Fibroblast of gingiva (primary cell): ENCODE data around the gene RBFA.
"Not testable (repeated sequence)": the region's sequence is repeated elsewhere in the genome, so short reads cannot be mapped to it uniquely, and the experiment has no call there.

Experiments
- DNase-seq: peaks from one replicate; pipeline ENCODE4 v3.0.0-alpha.2; 2011; ENCODE audit warnings: low read depth

Gene RBFA, protein sequence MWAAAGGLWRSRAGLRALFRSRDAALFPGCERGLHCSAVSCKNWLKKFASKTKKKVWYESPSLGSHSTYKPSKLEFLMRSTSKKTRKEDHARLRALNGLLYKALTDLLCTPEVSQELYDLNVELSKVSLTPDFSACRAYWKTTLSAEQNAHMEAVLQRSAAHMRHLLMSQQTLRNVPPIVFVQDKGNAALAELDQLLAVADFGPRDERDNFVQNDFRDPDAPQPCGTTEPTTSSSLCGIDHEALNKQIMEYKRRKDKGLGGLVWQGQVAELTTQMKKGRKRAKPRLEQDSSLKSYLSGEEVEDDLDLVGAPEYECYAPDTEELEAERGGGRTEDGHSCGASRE

DNA sequence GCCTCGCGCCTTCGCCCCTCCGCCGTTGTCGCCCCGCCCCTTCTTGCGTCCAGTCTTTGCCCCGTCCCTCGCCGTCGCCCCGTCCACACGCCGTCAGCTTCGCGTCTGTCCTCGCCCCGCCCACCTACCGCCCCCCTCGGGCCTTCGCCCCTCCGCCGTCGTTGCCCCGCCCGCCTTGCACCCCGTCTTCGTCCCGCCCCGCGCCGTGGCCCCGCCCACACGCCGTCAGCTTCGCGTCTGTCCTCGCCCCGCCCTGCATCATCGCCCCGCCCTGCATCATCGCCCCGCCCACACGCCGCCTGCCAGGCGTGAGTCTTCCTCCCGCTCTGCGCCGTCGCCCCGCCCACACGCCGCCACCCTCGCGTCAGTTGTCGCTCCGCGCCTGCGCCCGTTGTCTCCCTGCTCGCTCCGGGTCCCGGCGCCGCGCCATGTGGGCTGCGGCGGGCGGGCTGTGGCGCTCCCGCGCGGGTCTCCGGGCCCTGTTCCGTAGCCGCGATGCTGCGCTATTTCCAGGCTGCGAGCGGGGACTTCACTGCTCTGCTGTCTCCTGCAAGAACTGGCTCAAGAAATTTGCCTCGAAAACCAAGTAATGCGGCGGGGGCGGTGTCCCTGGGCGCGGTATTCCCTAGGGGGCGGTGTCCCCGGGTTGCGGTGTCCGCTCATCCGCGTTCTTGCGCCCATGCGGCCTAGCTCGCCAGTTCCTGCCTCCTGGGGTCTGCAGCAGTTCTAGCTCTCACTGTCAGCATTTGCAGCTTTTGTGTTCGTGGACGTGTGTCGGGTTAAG lies at the start of gene RBFA:
Gene RBFA, plus strand, starts transcription at position 367 of the 784 bp plus-strand sequence. Its CDS starts 62 bp downstream, at position 429.
- DNase-seq = peak; percentile 99

DNA sequence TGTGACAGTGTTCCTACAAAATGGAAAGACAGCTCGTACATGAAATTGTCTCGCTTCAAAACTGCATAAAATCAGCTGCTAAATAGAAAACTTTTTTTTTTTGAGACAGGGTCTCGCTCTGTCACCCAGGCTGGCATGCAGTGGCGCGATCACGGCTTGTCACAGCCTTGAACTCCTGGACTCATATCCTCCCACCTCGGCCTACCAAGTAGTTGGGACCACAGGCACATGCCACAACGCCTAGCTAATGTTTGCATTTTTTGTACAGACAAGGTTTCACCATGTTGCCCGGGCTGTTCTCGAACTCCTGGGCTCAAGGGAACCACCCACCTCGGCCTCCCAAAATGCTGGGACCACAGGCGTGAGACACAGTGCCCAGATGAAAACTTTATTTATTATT lies 49.1 kb upstream of the RBFA start:
- DNase-seq = no peak

DNA sequence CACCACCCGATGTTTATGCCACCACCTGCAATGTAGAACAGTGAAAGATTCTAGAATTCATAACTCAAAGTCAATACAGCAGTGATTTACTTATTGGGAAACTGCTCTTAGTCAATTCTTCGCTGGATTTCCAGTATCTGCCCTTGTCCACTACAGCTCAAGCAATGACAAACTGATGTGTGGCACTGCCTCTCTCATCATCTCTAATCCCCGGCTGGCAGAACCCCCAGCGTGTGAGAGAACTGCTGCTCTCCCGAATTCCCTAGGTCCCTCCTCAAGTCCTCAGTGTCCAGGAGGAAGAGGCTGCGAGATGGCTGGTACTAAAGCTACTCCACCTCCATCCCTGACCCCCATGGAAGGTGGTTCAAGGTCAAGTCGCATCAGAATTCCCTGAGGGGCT lies 47.5 kb upstream of the RBFA start:
- no peak for DNase-seq

DNA sequence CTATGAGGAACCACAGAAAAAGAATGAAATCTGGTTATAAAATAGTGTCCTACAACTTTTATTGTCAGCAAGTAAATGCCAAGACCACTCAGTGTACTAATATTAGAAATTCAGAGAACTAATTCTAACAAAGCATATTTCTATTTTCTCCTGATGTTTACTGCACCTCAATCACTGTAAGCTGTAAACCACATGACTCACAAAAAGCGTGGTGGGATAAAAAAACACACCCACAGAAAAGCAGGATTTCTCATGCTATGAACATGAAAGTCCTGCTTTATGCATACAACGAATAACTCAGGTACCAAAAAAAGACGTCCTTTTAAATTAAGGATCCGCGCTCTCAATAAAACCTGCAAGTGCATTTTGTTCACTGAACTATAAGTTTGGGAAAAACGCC lies 46.7 kb upstream of the RBFA start:
- DNase-seq = no peak

DNA sequence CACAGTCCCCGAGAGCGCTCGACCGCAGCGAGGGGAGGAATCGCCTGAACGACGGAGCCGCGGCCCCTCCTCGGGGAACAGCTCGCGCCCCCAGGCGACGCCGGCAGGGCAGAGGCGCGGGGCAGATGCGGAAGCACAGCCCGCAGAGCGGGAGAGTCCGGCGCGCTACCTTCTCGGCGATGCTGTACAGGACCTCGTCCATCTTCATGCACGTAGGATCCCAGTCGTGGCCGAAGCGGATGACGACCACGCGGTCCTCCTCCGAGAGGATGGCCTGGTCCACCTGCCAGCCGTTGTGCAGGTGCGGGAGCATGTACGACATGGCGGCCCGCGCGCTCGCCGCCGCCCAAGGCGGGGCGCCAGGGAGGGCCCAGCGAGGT lies 46.2 kb upstream of the RBFA start:
- DNase-seq = peak; percentile 22

DNA sequence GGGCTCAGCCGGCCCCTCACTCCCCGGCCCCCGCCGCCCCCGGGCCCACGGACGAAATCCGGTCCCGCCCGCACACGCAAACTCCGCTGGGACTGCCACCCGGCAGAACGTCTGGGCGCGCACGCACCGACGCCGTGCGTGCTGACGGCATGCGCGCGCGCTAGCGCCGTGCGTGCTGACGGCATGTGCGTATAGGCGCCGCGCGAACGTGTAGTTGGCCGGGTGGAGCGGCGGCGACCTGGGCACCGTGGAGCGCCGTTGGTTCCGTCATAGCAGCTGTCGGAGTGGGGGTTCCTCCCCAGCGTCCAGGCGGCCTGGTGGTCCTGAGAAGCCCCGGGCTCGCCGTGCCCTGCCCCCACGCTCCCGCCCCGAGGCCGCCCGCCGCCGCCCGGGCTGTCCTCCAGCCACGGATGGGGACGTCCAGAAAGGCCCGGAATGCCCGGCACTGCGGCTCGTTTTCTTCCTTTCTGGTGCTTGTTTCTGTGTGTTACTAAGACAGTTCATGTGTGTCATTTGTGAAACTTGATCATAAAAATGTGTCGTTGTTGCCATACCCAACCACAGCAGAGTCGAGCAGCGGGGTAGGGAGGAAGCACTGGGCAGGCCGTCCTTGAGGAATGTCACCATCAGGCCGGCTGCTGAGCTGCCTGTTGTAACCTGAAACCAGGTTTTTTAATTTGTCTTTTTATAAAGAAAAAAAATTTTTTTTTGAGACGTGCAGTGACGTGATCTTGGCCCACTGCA lies 45.6 kb upstream of the RBFA start, which contains the start of gene TXNL4A:
Gene TXNL4A, minus strand, starts transcription at position 113 of the 744 bp plus-strand sequence. CDS start 171 bp downstream, outside the sequence.
- DNase-seq = peak; percentile 88

DNA sequence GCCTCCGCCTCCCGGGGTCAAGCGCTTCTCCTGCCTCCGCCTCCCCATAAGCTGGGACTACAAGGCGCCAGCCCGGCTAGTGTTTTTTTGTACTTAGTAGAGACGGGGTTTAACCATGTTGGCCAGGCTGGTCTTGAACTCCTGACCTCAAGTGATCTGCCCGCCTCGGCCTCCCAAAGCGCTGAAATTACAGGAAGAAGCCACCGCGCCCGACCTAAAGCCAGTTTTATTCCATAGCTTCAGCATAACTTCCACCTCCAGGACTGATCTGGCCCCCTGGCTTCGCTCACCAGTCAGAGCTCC lies 45.1 kb upstream of the RBFA start:
- DNase-seq = no peak

DNA sequence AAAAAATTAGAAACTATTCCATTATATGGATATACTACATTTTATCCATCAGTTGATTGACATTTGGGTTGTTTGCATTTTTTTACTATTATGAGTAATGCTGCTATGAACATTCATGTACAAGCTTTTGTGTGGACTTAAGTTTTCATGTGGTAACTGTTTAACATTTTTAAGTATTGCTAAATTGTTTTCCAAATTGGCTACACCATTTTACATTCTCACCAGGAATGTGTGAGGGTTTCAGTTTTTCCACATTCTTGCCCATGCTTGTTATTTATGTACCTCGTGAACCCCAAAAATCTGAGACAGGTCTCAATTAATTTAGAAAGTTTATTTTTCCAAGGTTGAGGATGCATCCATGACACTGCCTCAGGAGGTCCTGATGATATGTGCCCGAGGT lies 42.7 kb upstream of the RBFA start:
- no peak for DNase-seq

DNA sequence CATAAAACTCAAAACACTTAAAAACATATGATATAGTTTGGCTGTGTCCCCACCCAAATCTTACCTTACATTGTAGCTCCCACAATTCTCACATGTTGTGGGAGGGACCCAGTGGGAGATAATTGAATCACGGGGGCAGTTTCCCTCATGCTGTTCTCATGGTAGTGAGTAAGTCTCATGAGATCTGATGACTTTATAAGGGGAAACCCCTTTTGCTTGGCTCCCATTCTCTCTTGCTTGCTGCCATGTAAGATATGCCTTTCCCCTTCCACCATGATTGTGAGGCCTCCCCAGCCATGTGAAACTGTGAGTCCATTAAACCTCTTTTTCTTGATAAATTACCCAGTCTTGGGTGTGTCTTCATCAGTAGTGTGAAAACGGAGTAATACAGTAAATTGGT lies 34.5 kb upstream of the RBFA start:
- not testable (repeated sequence) for DNase-seq

DNA sequence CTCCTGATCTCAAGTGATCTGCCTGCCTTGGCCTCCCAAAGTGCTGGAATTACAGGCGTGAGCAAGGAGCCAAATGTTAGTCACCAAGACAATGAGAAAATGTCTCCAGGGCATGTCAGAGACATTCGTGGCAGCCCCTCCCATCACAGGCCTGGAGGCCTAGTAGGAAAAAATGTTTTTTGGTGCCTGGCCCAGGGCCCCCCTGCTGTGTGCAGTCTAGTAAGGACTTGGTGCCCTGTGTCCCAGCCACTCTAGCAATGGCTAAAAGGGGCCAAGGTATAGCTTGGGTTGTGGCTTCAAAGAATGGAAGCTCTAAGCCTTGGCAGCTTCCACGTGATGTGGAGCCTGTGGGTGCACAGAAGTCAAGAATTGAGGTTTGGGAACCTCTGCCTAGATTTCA lies 33.4 kb upstream of the RBFA start:
- DNase-seq = no peak

DNA sequence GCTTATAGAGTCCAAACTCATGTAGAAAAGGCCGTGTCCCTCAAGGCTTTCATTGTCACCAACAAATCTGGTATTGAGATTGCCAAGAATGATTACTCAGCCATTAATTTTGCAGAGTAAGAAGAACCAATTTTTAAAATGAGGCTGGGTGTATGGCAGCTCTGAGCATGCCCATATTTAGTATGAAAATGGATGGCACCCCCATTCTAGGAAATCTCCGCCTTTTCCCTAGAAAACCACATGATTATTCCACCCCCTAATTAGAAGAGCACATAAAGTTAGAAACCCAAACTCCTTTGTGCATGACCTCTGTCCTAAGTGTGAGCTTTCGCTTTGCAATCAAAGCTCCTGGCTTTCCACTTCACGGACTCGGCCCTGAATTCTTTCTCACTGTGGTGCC lies 31.8 kb upstream of the RBFA start:
- DNase-seq = no peak

DNA sequence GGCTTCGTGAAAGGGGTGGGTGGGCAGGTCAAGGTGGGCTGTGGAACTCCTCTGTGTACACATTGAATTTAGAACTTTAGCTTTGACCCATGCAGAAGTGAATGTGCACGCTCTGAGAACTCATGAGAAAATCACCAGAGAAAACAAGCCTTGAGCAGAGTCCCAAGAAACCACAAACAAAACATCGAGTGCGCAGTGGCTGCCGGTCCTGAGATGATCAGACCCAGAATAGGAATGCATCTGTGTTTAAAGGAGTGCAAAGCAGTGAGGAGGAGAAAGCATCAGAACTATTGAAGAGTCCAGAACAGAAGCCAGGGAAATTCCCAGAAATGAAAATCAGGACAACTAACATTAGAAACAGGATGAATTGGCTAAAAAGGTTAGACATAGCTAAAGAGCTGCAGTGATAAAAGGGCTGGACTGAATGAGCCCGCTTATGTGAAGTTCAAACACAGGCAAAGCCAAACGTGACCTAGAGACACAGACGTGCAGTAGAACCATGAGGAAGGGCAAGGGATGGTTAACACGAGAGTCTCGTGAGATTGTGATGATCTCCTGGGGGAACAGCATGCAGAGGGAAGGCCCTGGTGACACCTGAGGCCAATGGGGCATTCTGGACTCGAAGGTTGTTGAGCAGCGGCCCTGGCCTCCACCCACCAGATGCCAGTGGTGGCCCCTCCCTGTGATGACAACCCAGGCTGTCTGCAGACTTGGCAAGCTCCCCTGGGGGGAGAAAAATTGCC lies 29.5 kb upstream of the RBFA start:
- DNase-seq = no peak

DNA sequence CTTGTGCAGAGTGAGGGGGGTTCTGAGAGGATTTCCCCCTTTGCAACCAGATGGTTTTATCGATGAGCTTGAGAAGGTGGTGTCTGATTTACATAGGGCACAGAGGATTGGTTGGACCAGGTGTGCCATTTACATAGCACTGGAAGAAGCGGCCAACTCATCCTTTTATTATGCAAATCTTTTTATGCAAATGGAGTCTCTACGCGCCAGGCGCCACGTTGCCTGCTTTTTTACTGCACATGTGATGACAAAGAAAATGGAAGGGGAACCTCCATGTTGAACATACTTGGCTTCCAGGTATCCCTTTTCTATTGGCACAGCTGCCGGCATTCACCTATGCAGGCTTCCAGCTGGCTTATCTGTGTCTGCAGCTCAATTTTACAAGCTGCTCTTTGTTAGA lies 27.5 kb upstream of the RBFA start:
- no peak for DNase-seq

DNA sequence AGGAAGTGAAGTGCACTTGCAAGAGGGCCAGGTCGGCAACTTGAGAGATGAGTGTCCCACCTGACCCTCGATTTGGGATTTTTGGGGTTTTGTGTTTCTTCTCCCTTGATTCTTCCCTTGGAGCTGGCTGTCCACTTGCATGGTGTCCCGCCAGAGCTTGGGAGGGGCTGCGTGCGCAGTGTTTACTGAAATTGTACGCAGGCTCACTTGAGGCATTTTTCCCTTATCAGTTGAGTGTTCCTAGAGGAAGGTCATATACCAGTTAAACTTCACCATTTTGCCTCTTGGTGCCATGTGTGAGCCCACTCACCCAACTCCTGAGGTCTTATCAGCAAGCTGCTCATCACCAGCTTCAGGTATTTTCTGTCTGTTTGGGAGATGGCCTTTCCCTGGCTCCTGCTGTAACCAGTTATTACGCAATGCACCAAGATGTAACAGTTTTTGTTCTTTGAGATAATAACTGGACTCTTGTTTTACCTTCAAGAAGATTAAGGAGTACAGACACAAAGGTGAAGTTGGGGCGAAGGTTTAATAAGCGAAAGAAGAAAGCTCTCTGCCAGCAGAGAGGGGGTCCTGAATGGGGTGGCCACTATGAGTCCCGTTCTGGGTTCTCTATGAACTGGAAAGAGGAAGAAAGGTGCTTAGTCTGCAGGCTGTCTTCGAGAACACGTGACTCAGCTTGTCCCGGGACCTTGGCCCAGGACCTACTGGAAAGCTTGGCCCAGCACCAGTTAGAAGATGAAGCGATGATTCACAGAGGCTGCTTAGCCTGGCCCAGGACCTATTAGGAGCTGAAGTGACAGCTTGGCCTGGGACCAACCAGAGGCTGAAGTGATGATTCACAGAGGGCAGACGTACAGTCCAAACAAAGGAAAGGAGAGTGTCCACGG lies 24.3 kb upstream of the RBFA start:
- DNase-seq = peak; percentile 95

DNA sequence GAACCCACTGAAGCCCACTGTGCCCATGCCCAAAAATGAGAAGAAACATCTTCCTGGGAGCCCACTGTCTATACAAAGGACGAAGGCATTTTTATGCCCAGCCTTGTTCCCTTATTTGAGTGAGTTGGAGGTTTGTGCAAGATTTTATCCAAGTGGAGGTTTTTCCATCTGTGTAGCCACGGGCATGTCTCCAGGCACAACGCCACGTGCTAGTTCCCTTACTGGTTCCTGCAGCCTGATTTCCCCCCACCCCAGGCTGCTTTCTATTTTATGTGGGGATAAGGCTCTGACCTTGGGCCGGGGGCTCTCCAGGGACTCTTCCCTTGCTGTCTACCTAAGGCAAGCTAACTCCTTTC lies 23.7 kb upstream of the RBFA start:
- no peak for DNase-seq

DNA sequence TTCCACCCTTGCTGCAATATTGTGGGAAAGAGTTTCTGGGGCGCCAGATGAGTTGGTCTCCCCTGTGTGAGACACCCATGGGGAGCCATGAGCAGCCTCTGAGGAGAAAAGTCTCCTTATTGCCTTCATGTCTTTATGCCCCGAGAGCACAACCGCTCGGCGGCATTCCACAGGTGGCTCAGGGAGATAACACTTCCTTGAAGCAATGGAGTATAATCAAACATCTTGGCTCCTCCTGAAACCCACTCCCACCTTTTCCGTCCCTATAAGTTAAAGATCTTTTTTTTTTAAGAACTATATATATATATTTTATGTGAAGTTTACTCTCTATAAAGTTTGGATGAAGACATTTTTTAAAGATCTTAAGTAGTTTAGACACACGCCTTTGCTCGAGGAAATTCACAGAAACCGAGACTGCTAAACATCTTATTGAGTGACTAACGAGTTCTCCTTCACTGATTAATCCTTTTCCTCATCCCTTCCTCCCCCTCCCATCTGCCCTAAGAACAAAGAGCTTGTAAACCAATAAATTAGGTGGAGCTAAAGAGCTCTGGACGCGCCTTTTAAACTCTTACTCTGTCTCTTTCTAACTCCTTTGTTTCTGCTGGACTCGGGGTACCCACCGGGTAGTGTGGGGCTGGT lies 22.6 kb upstream of the RBFA start:
- DNase-seq = not testable (repeated sequence)

DNA sequence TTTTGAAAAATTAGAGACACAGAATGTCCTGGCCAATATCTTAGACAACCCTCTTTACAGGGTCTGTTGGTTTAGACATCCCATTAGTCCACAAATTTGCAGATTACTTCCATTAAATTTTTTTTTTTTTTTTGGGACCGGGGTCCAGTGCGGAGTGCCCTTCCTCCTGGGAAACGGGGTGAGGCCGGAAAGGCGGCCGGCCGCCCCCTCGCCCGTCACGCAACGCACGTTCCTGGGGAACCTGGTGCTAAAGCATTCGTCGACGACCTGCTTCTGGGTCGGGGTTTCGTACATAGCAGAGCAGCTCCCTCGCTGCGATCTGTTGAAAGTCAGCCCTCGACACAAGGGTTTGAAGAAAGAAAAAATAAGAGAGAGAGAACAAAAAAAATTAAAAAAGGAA lies 21.5 kb upstream of the RBFA start:
- no peak for DNase-seq

DNA sequence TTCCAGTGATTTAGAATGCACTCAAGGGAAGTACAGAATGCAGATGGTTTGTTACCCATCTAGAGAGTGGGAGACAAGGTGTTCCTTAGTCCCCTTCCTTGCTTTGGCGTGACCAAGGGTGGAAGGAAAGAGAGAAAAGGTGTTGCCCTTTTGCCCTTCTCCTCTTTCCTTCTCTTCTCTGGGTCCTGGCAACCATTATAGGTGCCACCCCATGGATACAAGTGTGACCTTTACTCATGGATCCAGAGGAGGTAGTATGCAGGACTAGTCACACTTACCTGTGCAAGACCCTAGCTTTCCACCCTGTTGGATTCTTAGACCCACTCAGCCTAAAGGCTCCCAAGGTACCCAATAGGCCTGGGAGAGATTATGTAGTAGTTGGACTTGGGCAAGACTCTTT lies 11.6 kb upstream of the RBFA start:
- peak; percentile 19 for DNase-seq

DNA sequence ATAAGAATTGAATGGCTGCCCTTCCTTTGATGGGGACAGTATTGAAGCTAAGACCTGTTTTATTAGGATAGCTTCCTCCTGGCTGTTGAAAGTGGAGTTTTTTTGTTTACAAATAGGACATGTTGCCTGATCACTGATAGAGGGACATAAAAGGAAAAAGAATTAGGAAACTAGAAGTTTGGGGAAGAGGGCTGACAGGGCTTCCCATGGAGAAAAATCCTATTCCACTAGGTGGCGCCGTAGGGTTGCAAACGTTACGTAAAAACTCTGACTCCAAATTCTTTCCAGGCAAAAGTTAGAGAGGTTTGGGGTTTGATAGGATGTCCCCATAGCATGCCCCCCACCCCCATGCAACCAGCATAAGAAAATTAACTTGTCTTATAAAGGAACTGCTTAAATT lies 11.1 kb upstream of the RBFA start:
- no peak for DNase-seq

DNA sequence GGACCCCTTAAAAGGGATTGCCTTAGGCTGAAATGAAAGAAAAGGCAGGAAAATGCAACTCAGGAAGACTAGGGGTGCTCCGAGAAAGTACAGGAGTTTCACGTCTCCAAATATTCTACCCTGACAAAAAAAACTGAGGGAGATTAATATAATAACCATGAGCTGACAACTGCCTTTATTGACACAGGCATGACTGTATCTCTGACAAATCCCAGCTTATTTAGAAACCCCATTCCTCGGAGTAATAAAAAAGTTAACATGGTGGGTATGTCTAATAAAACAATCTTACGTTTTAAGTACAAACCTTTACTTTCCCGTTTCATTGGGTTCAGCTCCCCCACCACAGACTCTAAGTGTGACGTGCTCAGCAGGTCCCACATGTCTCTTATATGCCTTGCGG lies 7.9 kb upstream of the RBFA start:
- DNase-seq = no peak

DNA sequence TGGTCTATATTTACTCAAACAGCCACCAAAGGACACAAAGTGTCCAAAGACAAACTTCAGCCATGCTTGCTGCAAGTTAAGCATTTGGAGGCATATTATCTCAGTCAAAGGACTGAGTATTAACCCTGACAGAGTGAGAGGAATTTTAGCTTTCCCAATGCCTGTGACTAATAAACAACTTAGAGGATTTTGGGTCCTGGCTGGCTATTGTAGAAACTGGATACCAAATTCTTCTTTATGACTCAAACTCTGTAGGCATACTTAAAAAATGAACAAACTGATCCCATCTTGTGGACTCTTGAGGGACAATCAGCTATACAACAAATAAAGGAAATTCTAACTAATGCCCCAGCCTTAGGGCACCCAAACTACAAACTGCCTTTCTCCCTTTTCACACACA lies 6.5 kb upstream of the RBFA start:
- peak; percentile 82 for DNase-seq
